HS-5 (cell line): ENCODE results near the gene CHIC2.
"Not testable (repeated sequence)": the region's sequence is repeated elsewhere in the genome, so short reads cannot be mapped to it uniquely, and the experiment has no call there.

Source experiments
- DNase-seq: peaks from one replicate; pipeline ENCODE4 v3.0.0-alpha.2; 2012; ENCODE audit warnings: low read depth

Gene CHIC2

DNA sequence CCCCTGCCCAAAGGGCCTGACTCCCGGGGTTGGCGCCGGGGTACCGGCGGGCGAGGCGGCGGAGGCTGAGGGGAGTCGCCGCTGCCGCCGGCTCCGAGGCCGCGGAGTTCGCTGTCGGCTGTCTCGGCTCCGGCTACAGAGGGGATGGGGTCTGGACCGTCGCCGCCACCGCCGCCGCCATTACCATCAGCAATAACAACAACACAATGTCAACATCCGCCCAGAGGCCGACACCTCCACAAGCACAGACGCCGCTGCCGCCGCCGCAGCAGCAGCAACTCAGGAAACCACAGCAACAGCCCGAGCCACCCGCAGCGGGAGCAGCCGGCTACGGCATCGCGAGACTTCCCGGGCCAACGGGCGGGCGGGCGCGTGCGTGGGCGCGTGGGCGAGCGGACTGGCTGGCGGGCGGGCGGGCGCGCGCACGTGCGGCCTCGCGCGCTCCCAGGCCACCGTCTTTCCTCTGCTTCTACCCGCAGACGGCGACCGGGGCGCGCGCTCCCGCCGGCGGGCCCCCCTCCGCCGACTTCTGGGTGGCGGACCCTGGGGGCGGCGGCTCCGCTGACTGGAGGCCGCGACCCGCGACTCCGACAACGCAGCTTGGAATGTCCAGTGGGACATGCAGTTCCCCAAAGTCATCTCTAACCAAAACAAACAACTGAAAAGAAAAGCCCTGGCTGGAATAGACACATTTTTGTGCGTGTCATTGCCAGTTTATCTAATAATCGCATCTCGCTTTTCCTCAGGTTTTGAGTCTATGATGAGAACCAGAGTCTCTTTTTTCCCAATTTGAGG, at the start of gene CHIC2:
Gene CHIC2 (minus strand): TSS at position 289 of the 795 bp plus-strand sequence. CDS start 305 bp downstream, outside the sequence.
- no peak for DNase-seq

DNA sequence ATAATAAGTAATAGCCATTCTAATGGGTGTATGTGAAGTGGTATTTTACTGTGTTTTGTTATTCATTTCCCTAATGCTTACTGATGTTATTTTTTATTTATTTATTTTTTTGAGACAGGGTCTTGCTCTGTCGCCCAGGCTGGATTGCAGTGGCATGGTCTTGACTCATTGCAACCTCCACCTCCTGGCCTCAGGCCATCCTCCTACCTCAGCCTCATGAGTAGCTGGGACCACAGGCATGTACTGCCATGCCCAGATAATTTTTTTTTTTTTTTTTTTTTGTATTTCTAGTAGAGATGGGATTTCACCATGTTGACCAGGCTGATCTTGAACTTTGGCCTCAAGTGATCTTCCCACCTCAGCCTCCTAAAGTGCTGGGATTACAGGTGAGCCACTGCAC, 48.8 kb upstream of the CHIC2 start:
- DNase-seq: not testable (repeated sequence)

DNA sequence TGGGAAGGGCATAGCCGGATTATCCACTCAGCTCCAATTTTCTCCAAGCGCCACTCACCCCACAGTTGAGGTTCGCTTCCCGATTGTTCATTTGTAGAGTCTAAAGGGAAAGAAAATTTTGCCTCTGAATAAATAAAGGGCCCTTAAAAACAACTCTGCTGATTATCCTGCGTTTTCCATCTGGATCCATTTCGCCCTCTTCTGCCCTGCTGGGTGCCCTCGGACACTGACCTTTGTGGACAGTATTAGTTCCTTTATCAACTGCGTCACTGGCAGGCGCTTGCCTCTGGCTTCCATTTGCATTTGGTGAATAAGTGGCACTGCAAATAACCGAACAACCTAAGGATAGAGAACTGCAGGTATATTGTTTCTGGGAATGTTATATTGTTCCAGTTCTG, 45.6 kb upstream of the CHIC2 start:
- no peak for DNase-seq

DNA sequence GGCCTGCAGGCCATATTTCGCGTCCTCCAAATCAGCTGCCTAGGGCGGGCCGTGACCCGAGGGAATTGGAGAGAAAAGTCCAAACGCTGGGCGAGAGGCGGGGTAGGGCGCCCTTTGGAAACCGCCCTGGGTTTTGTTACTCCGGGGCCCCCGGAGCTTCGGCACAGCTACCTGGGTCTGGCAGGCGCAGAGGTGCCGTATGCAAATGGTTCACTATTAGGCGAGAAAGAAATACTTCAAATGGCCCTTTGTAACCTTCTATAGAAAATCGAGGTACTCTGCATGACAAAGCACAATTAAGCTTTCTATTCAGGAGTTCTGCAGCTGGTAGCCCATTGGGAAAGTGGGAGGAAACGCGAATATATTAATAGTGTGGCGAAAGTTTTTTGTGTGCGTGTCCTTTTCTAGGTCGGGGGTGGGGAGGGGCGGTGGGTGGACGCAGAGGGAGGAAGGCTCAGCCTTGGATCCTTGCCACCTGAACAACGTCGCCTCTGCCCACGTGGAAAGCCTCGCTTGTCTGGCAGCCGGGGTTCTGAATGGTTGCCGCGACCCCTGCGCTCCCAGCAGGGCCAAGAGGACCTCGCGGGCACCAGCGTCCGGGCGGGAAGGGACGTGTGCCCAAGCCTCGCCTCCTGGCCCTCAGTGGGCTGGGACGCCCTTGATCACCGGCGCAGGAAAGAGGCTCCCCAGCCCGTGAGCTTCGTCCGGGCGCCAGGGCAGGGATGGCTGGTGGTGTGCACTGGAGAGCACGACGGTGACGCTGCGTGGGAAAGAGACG, 45.0 kb upstream of the CHIC2 start:
- no peak for DNase-seq

DNA sequence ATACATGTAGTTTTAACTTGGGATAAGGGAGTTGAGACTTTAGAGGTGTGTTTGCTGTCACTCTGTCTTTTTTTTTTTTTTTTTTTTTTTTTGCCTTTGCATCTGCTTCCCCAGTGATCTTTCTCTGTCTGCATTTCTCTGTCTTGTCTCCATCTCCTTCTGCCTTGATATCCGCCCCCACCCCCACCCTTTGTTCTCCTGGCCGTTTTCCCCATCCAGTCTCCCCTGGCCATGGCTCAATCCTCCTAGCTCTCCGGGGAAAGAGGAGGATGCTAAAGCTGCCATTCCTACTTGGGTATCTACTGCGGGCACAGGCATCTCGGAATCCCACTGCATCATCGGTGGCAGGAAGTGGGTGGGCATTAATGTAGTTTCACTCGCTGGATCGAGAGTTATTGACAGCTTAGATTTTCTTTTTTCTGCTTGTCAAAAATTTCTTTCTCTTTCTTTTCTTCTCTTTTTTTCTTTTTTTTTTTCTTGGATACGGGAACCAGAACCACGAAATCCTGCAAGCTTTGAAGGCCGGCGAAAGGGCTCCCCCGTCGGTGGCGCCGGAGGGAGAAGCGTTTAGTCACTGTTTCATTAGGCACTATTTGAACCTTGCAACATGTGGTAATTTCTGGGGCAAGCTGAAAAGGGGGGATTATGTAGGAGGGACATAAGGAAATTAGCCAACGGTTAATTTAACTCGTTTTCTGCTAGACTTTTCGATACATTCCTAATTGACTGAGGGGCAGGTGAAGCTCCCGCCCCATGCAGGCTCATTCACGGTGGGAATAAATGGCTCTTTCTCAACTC, 43.7 kb upstream of the CHIC2 start:
- DNase-seq: no peak

DNA sequence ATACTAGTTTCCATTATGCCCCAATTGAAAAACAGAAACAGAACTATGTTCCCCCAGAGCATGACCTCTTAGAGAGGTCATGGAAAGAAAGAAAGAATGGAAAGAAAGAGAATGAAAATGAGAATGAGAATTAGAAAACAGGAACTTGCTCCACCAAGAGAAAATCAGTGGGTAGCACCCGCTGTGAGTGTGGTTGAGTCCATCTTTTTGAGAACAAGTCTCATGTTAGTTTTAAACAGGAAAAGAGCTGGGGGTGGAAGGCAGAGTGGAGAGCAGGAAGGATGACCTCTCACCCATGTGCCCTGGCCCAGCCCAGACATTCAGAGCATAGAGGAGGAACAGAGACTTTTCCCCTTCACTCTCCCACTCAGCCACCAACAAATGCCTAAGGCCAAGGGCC, 40.5 kb upstream of the CHIC2 start:
- DNase-seq: no peak

DNA sequence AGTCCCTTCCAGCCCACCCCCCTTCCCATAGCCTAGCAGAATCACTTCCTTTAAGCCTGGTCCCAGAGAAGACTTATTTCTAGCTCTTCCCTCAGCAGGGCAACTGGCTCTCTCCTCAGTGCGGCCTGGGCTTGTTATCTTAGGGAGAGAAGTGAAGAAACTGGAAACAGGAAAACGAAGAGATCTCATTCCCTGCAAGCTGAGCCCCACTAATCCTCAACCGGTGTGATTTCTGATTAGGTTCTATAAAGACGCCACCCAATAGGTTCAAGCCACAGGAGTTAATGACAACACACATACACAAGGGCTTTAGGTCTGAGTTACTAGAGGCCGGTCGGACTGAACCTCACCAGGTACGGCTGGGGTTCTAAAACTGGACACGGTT, 38.8 kb upstream of the CHIC2 start:
- no peak for DNase-seq

DNA sequence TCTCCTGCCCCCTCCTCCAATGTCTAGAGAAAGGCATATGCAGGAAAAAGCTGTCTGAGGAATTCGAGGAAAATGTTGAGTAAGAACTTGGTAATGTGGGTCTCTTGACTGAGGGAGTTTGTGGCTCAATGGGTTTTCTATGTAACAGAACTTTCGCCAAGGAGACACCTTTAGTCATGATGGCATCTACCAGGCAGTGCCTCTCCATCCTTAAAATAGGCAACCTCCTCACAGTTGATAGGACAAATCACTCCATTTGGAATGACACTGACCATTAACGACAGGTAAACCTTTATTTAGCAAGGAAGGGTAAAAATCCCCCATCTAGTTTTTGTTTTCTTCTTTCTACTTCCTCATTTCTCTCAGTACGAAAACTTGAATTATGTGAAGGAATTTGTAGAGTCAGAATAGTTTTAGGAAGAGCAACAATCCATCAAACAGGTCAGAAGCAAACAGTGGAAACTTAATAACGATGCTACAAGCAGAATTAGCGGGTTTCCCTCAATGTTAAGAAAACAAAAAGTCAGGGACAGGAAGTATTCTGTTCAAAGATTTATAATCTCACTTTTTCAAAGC, 38.2 kb upstream of the CHIC2 start:
- no peak for DNase-seq

DNA sequence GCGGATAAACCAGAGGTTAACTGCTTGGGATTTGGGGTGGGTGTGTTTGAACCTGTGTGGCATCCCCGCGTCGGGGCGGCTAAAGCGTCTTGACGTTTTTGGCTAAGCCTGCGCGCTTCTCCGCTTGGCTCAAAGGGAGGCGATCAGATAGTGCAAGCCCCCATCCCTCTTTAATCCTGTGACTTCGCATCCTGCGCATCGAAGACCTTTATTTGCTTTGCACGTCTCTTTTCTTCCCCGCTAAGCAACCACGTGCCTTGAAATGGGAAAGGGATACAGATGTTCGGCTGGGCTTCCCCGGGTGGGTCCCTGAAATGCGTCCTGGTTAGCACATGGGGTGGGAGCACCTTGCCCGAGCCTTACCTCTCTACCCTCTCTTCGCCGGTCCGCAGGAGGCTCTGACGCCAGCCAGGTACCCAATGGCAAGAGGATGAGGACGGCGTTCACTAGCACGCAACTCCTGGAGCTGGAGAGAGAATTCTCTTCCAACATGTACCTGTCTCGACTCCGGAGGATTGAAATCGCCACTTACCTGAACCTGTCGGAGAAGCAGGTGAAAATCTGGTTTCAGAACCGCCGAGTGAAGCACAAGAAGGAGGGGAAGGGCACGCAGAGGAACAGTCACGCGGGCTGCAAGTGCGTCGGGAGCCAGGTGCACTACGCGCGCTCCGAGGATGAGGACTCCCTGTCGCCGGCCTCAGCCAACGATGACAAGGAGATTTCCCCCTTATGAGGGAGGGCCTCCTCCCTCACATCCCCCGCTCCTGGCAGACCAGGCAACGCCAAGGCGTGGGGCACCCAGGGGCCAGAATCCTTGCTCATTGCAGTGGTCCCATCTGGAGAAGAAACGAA, 37.0 kb upstream of the CHIC2 start:
- DNase-seq: no peak

DNA sequence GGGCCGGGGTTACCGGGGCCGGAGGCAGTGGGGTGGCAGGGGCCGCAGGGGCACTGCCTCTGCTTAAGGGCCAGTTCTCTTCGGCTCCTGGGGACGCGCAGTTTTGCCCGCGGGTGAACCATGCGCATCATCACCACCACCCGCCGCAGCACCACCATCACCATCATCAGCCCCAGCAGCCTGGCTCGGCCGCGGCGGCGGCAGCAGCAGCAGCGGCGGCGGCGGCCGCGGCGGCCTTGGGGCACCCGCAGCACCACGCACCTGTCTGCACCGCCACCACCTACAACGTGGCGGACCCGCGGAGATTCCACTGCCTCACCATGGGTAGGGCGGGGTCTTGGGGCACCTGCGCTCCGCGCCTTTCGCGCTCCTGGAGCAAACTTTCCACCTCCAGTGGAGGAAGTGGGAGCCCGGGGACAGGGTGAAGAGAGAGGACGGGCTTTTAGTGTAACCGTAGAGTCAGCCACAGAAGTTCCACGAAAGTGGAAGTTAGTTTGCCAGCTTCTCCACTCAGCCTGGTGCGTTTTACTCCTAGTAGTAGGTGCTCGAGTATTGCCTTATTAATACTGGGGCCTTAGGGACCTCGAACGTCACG, 36.3 kb upstream of the CHIC2 start:
- no peak for DNase-seq

DNA sequence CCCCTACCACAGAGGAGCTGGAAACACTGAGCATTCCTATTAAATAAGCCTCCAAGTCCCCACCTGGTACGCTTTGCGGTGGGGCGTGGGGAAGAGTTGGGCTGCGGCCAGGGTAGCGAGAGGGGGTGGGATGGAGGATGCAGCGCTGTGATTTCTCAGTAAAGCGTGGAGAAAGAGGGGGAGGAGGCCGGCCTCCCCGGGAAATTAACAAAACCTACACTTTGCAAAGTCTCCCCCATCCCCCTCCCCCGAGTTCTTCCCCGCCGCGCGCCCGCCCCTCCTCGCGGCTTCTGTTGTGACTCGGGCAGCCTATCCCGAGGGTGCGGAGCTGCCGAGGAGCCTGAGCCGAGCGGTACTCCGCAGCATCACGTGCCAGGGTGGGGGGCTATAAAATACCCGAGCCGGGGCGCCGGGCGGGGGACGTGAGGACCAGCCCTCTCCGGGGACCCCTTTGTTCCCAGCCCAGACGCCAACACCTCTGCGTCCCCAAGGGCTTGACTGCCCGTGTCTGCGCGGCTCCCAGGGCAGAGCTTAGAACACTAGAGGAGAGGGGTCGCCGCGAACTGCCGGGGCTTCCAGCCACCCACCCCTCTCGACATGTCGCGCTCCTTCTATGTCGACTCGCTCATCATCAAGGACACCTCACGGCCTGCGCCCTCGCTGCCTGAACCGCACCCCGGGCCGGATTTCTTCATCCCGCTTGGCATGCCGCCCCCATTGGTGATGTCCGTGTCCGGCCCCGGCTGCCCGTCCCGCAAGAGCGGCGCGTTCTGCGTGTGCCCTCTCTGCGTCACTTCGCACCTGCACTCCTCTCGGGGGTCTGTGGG, 35.6 kb upstream of the CHIC2 start, which contains the start of gene GSX2:
Gene GSX2 (plus strand): TSS at position 416 of the 827 bp plus-strand sequence. CDS start 182 bp downstream, at position 598.
- DNase-seq: no peak

DNA sequence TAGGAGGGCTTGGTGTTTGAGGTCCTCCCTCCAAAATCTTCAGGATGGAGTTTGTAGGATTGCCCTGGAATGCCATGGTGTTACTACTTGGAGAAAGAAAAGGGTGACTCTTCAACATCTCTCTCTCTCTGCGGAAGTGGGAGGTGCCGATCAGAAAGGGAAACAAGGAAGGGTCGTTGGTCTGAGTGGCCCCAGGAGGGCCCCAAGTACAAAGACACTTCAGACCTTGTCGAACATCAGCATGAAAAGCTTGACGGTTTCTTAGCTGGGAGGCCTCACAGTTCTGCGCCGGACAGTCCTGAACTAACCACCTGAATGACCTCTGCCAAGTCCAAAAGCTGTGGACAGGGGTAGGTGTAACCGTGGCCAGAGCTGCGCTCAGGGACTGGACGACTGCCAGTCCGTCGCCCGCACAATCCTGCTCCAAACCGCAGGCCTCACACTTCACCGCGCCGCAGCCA, 34.9 kb upstream of the CHIC2 start:
- DNase-seq: no peak

DNA sequence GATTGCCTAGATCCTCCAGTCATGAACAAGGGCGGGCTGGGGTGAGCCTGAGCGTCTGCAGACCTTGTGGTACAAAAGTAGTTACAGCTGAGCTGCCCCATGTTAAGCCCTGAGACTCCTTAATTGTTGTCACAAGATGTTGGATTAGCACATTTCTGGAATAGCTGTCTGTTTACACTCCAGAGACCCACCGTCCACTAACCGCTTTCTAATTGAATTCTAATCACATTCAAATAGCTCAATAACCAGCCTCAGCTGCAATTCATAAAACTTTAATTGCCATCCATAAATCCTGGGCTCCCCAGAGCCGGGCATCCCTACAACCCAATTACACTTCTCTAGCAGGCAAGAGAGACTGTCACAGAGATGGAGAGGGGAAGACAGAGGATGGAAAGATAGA, 34.0 kb upstream of the CHIC2 start:
- DNase-seq: no peak

DNA sequence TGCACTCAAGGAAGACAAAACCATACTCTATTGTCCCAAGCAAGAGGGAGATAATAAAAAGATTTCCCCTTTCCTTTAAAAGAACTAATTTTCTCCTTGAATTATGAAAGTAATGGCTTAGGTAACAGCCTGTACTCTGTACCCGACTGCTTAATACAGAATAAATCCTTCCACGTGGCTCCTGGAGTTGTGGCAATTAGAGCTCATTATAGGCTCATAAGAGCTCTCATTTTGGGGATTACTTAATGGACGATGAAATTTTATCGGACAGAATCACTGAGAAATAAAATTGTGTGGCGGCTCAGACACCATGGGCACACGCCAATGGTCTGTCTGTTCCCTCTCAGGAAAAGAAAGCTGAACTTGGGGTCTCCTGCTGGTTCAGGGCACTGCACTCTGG, 32.7 kb upstream of the CHIC2 start:
- DNase-seq: no peak

DNA sequence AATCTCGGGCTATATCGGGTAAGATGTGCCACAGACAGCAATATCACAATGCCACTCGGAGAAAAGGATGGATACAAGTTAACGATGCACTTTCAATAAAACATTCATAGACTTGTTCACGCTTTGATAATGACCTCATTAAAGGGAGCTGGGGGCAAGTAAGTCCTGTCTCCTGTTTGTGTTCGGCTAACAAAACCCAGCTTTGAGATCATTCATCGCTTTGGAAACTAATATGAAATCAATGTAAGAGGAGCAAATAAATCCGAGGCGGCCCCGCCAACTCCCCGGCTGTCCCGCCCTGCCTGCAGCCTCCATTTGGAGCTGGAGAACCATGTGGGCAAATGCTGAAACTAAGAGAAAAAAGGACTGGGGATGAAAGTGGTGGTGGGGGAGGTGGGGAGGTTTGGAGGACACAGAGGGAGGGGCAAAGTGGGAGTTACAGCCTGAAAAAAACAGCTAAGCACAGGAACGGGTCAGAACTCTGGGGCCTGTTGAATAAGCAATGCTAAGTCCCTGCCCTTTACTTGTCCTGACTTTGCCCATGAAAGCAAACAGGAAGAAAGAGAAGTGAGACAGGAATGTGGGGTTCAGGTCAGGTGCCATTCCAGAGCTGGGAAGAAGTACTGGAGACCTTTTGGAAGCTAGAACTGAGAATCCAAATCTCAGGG, 32.0 kb upstream of the CHIC2 start:
- no peak for DNase-seq

DNA sequence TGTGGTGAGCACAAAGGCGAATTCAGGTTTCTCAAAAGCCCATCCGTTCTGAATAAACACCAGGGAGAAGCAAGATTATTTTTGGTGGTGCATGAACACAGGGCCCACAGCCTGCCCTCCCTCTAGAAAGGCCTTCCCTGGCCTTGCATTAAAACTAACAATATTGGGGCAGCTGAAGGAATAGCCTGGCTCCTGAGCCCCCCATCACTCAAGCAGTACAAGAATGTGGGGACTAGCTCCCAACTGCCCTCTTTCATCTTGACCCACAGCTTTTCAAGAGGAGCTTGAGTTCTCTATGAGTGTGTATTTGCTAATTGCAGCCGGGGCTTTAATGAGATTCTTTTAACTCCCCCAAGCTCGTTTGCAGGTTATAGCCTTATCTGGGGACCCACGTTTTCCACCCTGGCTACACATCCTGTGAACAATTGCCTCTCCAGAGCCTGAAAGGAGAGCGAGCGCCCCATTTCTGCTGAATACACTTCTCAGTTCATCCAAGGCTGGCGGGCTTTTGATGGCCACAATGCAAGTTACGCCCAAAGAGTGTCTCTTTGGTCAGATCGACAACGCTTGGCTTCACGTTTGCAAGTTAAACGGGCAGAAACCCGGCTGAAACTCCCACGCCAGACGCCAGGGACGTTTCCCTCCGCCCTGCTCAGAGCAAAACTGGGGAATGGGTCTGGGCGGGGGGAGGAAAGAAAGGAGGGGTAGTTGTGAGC, 30.9 kb upstream of the CHIC2 start:
- DNase-seq: no peak

DNA sequence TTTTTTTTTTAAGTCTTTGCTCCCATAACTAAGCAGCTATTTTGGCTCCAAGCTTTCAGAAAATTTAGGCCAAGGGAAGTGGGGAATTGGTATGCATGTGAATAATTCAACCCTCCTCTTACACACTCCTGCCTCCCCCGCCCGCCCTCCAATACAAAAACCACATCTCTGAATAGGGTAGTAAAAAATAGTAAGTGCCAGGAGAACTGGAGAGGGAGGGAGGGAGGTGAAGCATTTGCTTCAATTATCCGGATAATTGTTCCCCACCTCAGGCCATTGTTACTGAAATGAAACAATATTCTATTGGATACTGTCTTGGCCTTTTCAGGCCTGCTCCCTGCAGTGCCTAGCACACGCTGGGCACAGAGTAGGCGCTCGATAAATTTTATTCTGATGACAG, 30.0 kb upstream of the CHIC2 start:
- no peak for DNase-seq
